ENCODE results near the gene CIDEC. TPM values are rescaled to one million over a fixed set of nuclear protein-coding genes. Genes with fewer than 3 reads are reported as not detected.

The CIDEC gene
- total and polyA plus RNA-seq, 3 donors from 2014 or later = 1.1 to 2.9 (median 1.6) TPM

DNA sequence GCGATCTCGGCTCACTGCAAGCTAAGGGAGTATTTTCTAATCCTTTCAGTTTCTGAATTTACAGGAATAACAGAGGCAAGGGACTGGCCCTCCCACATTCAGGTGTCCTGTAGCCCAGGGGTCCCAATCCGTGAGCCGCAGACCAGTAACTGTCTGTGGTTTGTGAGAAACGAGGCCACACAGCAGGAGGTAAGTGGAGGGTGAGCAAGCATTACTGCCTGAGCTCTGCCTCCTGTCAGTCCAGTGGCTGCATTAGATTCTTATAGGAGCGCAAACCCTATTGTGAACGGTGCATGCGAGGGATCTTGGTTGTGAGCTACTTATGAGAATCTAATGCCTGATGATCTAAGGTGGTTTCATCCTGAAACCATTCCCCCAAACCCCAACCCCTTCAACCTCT lies 31.8 kb upstream of the CIDEC start:
- Histone ChIP-seq H3K27me3 (no peaks in the 10 kb centered on the region), H3K4me1 (peaks cover 17% of the 10 kb centered on the region), H3K36me3 (ENCODE audit: low read depth, missing control alignments) (no peaks in the 10 kb centered on the region), H3K27ac (no peak overlapping the region), H3K9me3 (no peaks in the 10 kb centered on the region), H3K4me3 (no peak overlapping the region)
- intact Hi-C loops (cut with DNase I; ENCODE audit: low total_unique reads) = no loop called here
- DNase-seq = no peak
- TF ChIP-seq POLR2A (IDR thresholded peaks at IDR 0.05) = no peak
- TF ChIP-seq, protein P1, sequence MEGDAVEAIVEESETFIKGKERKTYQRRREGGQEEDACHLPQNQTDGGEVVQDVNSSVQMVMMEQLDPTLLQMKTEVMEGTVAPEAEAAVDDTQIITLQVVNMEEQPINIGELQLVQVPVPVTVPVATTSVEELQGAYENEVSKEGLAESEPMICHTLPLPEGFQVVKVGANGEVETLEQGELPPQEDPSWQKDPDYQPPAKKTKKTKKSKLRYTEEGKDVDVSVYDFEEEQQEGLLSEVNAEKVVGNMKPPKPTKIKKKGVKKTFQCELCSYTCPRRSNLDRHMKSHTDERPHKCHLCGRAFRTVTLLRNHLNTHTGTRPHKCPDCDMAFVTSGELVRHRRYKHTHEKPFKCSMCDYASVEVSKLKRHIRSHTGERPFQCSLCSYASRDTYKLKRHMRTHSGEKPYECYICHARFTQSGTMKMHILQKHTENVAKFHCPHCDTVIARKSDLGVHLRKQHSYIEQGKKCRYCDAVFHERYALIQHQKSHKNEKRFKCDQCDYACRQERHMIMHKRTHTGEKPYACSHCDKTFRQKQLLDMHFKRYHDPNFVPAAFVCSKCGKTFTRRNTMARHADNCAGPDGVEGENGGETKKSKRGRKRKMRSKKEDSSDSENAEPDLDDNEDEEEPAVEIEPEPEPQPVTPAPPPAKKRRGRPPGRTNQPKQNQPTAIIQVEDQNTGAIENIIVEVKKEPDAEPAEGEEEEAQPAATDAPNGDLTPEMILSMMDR (IDR thresholded peaks at IDR 0.05) = no peak
- 93 to 99% methylated on average over 5 to 8 of the region's 8 CpGs for WGBS, 2 donors

DNA sequence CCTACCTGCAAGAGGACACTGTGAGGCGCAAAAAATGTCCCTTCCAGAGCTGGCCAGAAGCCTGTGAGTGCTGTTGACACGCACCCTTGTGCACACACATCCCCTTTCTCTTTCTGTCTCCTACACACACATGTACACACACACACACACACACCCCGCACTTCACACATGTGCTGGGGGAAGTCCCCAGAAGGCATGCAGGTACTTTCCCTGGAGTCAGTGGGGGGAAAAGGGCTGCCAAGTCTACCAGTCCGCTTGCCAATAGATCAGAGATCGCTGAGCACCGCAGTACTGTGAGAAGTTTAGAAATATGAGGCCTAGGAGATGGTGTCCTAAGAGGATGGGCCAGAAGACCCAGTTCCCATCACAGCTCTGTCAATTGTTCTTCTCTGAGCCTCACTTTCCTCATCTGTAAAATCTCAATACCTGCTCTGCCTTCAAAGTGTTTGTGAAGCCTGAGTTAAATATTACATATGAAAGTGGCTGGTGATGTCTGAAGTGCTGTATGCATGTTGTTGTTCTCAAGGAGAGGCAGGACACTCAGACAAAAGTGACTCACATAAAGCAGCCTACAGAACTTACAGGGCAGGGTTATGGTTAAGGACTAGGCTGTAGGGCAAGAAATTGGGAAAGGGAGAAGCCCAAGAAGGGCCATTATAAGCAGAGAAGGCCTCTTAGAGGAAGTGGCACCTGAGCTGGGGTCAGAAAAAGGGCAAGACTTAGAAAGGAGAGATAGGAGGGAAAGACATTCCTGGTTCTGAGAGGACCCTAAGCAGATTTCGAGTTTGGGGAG lies 29.4 kb upstream of the CIDEC start:
- no peak overlapping the region for H3K4me3 ChIP-seq
- H3K36me3 ChIP-seq (ENCODE audit: low read depth, missing control alignments) = no peaks in the 10 kb centered on the region
- H3K9me3 ChIP-seq = no peaks in the 10 kb centered on the region
- peaks cover under 1% of the 10 kb centered on the region for H3K4me1 ChIP-seq
- no peak overlapping the region for H3K27ac ChIP-seq
- no peak for DNase-seq
- H3K27me3 ChIP-seq = no peaks in the 10 kb centered on the region
- intact Hi-C loops (cut with DNase I; ENCODE audit: low total_unique reads) = no loop called here
- 87 to 97% methylated on average over 7 of the region's 7 CpGs for WGBS, 2 donors
- no peak for TF ChIP-seq POLR2A (IDR thresholded peaks at IDR 0.05)
- TF ChIP-seq, protein P1 (IDR thresholded peaks at IDR 0.05) = no peak

DNA sequence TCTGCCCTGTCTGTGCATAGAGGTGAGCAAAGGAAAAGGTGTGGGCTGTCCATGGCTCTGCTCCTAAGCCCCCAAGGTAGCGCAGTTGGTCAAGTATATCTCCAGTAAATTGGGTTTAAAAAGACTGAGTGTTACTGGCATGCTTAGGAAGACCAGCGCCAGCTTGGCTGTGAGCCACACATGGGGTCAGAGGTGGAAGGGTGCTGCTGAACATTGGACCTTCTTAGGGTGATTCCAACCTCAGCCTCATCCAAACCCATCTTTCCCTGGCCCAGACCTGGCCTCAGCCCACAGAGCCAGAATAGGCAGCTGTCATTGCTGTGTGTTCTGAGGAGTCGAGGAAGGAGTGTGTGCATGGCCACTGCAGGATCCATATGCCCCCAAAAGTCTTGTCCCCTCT lies 28.2 kb upstream of the CIDEC start:
- intact Hi-C loops (cut with DNase I; ENCODE audit: low total_unique reads) = no loop called here
- no peaks in the 10 kb centered on the region for H3K9me3 ChIP-seq
- H3K4me3 ChIP-seq = no peak overlapping the region
- TF ChIP-seq, protein P1 (IDR thresholded peaks at IDR 0.05) = no peak
- TF ChIP-seq POLR2A (IDR thresholded peaks at IDR 0.05) = no peak
- H3K36me3 ChIP-seq (ENCODE audit: low read depth, missing control alignments) = no peaks in the 10 kb centered on the region
- no peaks in the 10 kb centered on the region for H3K27me3 ChIP-seq
- no peak overlapping the region for H3K27ac ChIP-seq
- no peaks in the 10 kb centered on the region for H3K4me1 ChIP-seq
- 79 to 93% methylated on average over 3 of the region's 3 CpGs for WGBS, 2 donors
- no peak for DNase-seq

DNA sequence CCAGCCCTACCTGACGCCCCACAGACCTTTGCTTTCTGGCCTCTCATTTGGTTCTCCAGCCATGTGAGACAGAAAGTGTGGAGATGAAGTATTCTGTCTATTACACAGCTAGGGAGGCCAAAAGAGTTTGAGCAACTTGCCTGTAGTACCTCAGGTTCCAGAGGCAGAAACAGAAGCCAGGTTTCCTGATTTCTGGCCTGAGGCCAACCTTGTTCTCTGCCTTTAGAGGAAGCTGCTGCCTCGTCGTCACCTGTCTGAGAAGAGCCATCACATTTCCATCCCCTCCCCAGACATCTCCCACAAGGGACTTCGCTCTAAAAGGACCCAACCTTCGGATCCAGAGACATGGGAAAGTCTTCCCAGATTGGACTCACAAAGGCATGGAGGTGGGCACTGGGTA lies 26.4 kb upstream of the CIDEC start:
- DNase-seq = no peak
- H3K36me3 ChIP-seq (ENCODE audit: low read depth, missing control alignments) = no peaks in the 10 kb centered on the region
- intact Hi-C loops (cut with DNase I; ENCODE audit: low total_unique reads) = no loop called here
- H3K27ac ChIP-seq = no peak overlapping the region
- no peak overlapping the region for H3K4me3 ChIP-seq
- no peaks in the 10 kb centered on the region for H3K4me1 ChIP-seq
- TF ChIP-seq, protein P1 (IDR thresholded peaks at IDR 0.05) = no peak
- TF ChIP-seq POLR2A (IDR thresholded peaks at IDR 0.05) = no peak
- no peaks in the 10 kb centered on the region for H3K9me3 ChIP-seq
- H3K27me3 ChIP-seq = no peaks in the 10 kb centered on the region
- 89 to 98% methylated on average over 1 to 5 of the region's 5 CpGs for WGBS, 2 donors

DNA sequence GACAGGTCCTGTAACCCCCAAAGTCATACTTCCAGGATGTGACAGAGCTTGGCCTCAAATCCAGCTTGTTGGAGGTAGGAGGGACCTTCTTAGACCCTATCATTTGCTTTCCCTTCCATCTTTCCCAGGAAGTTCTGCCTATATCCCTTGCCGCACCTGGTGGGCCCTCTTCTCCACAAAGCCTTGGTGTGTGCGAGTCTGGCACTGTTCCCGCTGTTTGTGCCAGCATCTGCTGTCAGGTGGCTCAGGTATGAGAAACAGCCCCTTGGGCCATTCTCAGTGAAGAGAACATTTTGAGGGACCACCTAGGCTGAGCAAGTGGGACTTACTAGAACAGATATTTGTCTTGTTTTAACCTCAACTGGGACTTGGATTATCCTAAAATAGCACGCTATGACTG lies 23.9 kb upstream of the CIDEC start:
- Histone ChIP-seq H3K4me3 (no peak overlapping the region), H3K9me3 (no peaks in the 10 kb centered on the region), H3K27ac (no peak overlapping the region), H3K36me3 (ENCODE audit: low read depth, missing control alignments) (no peaks in the 10 kb centered on the region), H3K27me3 (no peaks in the 10 kb centered on the region), H3K4me1 (no peaks in the 10 kb centered on the region)
- no peak for TF ChIP-seq POLR2A (IDR thresholded peaks at IDR 0.05)
- intact Hi-C loops (cut with DNase I; ENCODE audit: low total_unique reads) = no loop called here
- 94 to 95% methylated on average over 4 of the region's 4 CpGs for WGBS, 2 donors
- no peak for DNase-seq

All from testis (tissue), 3 donors.